Smooth muscle cell (in vitro differentiated cells): ENCODE data around the gene SEMA3D. TPM values are rescaled to one million over a fixed set of nuclear protein-coding genes. Genes with fewer than 3 reads are reported as not detected.

Experiments
- DNase-seq: peaks from one replicate; lab custom pipeline; 2025; ENCODE audit not compliant: unreplicated experiment; lab: John Stamatoyannopoulos, UW
- H2AFZ ChIP-seq: fragments of 200-600 bp; sonication (generic); 2 replicates; pipeline ENCODE4 v1.6.0; 2016; ENCODE audit warnings: antibody characterized with exemption, low read depth, mild to moderate bottlenecking
- H3F3A ChIP-seq: fragments of 200-600 bp; sonication (generic); 2 replicates; pipeline ENCODE4 v1.6.0; 2017; ENCODE audit warnings: antibody characterized with exemption, low read depth
- H3K27ac ChIP-seq: fragments of 200-600 bp; sonication (generic); 2 replicates; pipeline ENCODE4 v1.5.1; 2016; ENCODE audit warnings: low read depth, mild to moderate bottlenecking
- H3K27me3 ChIP-seq: fragments of 200-600 bp; sonication (generic); 2 replicates; pipeline ENCODE4 v1.6.1; 2016; ENCODE audit warnings: low read depth, mild to moderate bottlenecking
- H3K36me3 ChIP-seq: fragments of 200-600 bp; sonication (generic); 2 replicates; pipeline ENCODE4 v1.5.1; 2016; ENCODE audit warnings: low read depth
- H3K4me1 ChIP-seq: fragments of 200-600 bp; sonication (generic); 2 replicates; pipeline ENCODE4 v1.5.1; 2016; ENCODE audit warnings: low read depth
- H3K4me2 ChIP-seq: fragments of 200-600 bp; sonication (generic); 2 replicates; pipeline ENCODE4 v1.6.0; 2016; ENCODE audit warnings: mild to moderate bottlenecking
- H3K4me3 ChIP-seq: fragments of 200-600 bp; sonication (generic); 2 replicates; pipeline ENCODE4 v1.5.1; 2016; ENCODE audit warnings: mild to moderate bottlenecking
- H3K79me2 ChIP-seq: fragments of 200-600 bp; sonication (generic); 2 replicates; pipeline ENCODE4 v1.6.0; 2016; ENCODE audit warnings: low read depth, mild to moderate bottlenecking
- H3K9ac ChIP-seq: fragments of 200-600 bp; sonication (generic); 2 replicates; pipeline ENCODE4 v1.6.0; 2016; ENCODE audit warnings: low read depth
- H3K9me3 ChIP-seq: fragments of 200-600 bp; sonication (generic); replicated peaks from 2 replicates; pipeline ENCODE4 v1.5.1; 2016; ENCODE audit warnings: low read depth
- H4K20me1 ChIP-seq: fragments of 200-600 bp; sonication (generic); 2 replicates; pipeline ENCODE4 v1.6.0; 2016; ENCODE audit warnings: low read depth
- CTCF ChIP-seq: fragments of 200-600 bp; sonication (generic); IDR thresholded peaks from 2 replicates; pipeline ENCODE4 v1.5.1; 2017; ENCODE audit warnings: borderline replicate concordance, mild to moderate bottlenecking, antibody characterized with exemption; ENCODE audit not compliant: insufficient read depth, poor library complexity, severe bottlenecking
- WGBS: methylation state at CpG from one replicate; pipeline ENCODE4 v1.1.7; 2016; ENCODE audit warnings: low lambda C conversion rate; 5-methylcytosine and 5-hydroxymethylcytosine counted together
- polyA plus RNA-seq: library from polyadenylated mRNA; unstranded; fragments of >200 nt; fragmentation: Nextera tagmentation; extraction: Ambion mirVana; gene quantifications from 2 replicates; pipeline ENCODE4 v1.2.1, GENCODE V29; 2016
- total RNA-seq: library from RNA; depleted of rRNA; stranded (reverse); fragments of >200 nt; gene quantifications from 2 replicates; pipeline ENCODE4 v1.2.3, GENCODE V29; 2014

Gene SEMA3D
- total and polyA plus RNA-seq, 2 experiments from 2014 or later = 9.8 to 106 TPM

- no peak overlapping the region for H3K9ac ChIP-seq
- TF ChIP-seq CTCF = no peak
- H3K4me3 ChIP-seq = no peak overlapping the region
- no peak overlapping the region for H3K4me2 ChIP-seq
- no peak overlapping the region for H2AFZ ChIP-seq
- H4K20me1 ChIP-seq = no peaks in the 10 kb centered on the region
- no peaks in the 10 kb centered on the region for H3K79me2 ChIP-seq
- no peak overlapping the region for H3K27ac ChIP-seq
- H3K4me1 ChIP-seq = no peaks in the 10 kb centered on the region
- no peaks in the 10 kb centered on the region for H3F3A ChIP-seq
- no peaks in the 10 kb centered on the region for H3K27me3 ChIP-seq
- no peak for DNase-seq
- no peaks in the 10 kb centered on the region for H3K9me3 ChIP-seq
- H3K36me3 ChIP-seq = no peaks in the 10 kb centered on the region
Measured at GRCh38 chr7:85229544-85229943, 42.7 kb upstream of the SEMA3D start.

- no peaks in the 10 kb centered on the region for H4K20me1 ChIP-seq
- DNase-seq = no peak
- 65% methylated on average over 3 of the region's 3 CpGs for WGBS
- H3K9ac ChIP-seq = no peak overlapping the region
- H3K79me2 ChIP-seq = no peaks in the 10 kb centered on the region
- H3K4me1 ChIP-seq = no peaks in the 10 kb centered on the region
- peak overlapping the region; percentile 31 for H3K4me2 ChIP-seq
- H3K27me3 ChIP-seq = no peaks in the 10 kb centered on the region
- H3K9me3 ChIP-seq = no peaks in the 10 kb centered on the region
- TF ChIP-seq CTCF = no peak
- H3F3A ChIP-seq = no peaks in the 10 kb centered on the region
- H3K4me3 ChIP-seq = no peak overlapping the region
- no peak overlapping the region for H2AFZ ChIP-seq
- no peaks in the 10 kb centered on the region for H3K36me3 ChIP-seq
- no peak overlapping the region for H3K27ac ChIP-seq
Measured at GRCh38 chr7:85226361-85227085, 39.7 kb upstream of the SEMA3D start.

GRCh38 chr7:85224171-85224570 is 37.3 kb upstream of the SEMA3D start:
- H2AFZ ChIP-seq = no peak overlapping the region
- H3K4me1 ChIP-seq = no peaks in the 10 kb centered on the region
- no peak overlapping the region for H3K9ac ChIP-seq
- DNase-seq = no peak
- H3K36me3 ChIP-seq = no peaks in the 10 kb centered on the region
- no peaks in the 10 kb centered on the region for H3F3A ChIP-seq
- no peak for TF ChIP-seq CTCF
- 68% methylated on average over 3 of the region's 3 CpGs for WGBS
- H4K20me1 ChIP-seq = no peaks in the 10 kb centered on the region
- H3K9me3 ChIP-seq = no peaks in the 10 kb centered on the region
- H3K4me2 ChIP-seq = no peak overlapping the region
- H3K79me2 ChIP-seq = no peaks in the 10 kb centered on the region
- H3K27me3 ChIP-seq = no peaks in the 10 kb centered on the region
- H3K27ac ChIP-seq = no peak overlapping the region
- H3K4me3 ChIP-seq = no peak overlapping the region

GRCh38 chr7:85222522-85222921 is 35.7 kb upstream of the SEMA3D start:
- H3K4me2 ChIP-seq = no peak overlapping the region
- DNase-seq = no peak
- no peak for TF ChIP-seq CTCF
- no peaks in the 10 kb centered on the region for H3K79me2 ChIP-seq
- H3K9me3 ChIP-seq = no peaks in the 10 kb centered on the region
- H3K4me3 ChIP-seq = no peak overlapping the region
- no peaks in the 10 kb centered on the region for H3F3A ChIP-seq
- no peak overlapping the region for H3K9ac ChIP-seq
- H3K27ac ChIP-seq = no peak overlapping the region
- no peaks in the 10 kb centered on the region for H3K4me1 ChIP-seq
- no peaks in the 10 kb centered on the region for H4K20me1 ChIP-seq
- no peaks in the 10 kb centered on the region for H3K36me3 ChIP-seq
- WGBS = 79% methylated on average over 4 of the region's 4 CpGs
- no peak overlapping the region for H2AFZ ChIP-seq
- H3K27me3 ChIP-seq = no peaks in the 10 kb centered on the region
